NOMO-1 (cell line): ENCODE data around the gene LONP1.
"Not testable (repeated sequence)": the region's sequence is repeated elsewhere in the genome, so short reads cannot be mapped to it uniquely, and the experiment has no call there.

Source experiments
- DNase-seq, 2 experiments: peaks; one replicate each; lab custom pipeline; 2025; ENCODE audit not compliant: unreplicated experiment in 2 of 2; lab: John Stamatoyannopoulos, UW

Gene LONP1

GRCh38 chr19:5719961-5720790 is at the start of gene LONP1, which contains the start of gene CATSPERD:
Gene LONP1, minus strand, starts transcription at chr19:5720146. Its CDS starts 14 bp downstream, at chr19:5720132.
Gene CATSPERD, plus strand, starts transcription at chr19:5720637. Its CDS starts 101 bp downstream, at chr19:5720738.
- peak; percentile 97 to 98 for DNase-seq

- no peak for DNase-seq
Measured at GRCh38 chr19:5767949-5768348, 48.0 kb upstream of the LONP1 start.

GRCh38 chr19:5765220-5765619 is 45.3 kb upstream of the LONP1 start:
- no peak for DNase-seq

GRCh38 chr19:5762608-5763217 is 42.8 kb upstream of the LONP1 start:
- DNase-seq = no peak

- DNase-seq = no peak
Measured at GRCh38 chr19:5753743-5754142, 33.8 kb upstream of the LONP1 start.

- DNase-seq = no peak
Measured at GRCh38 chr19:5751709-5752108, 31.8 kb upstream of the LONP1 start.

GRCh38 chr19:5749505-5749904 is 29.6 kb upstream of the LONP1 start:
- DNase-seq = no peak

GRCh38 chr19:5748920-5749319 is 29.0 kb upstream of the LONP1 start:
- not testable (repeated sequence) for DNase-seq

GRCh38 chr19:5744999-5745398 is 25.1 kb upstream of the LONP1 start:
- not testable (repeated sequence) for DNase-seq

GRCh38 chr19:5743630-5744029 is 23.7 kb upstream of the LONP1 start:
- DNase-seq = no peak

- DNase-seq = no peak
Measured at GRCh38 chr19:5742051-5742450, 22.1 kb upstream of the LONP1 start.

- no peak for DNase-seq
Measured at GRCh38 chr19:5738423-5738822, 18.5 kb upstream of the LONP1 start.

- DNase-seq = not testable (repeated sequence)
Measured at GRCh38 chr19:5733172-5733571, 13.2 kb upstream of the LONP1 start.

GRCh38 chr19:5727453-5728050 is 7.6 kb upstream of the LONP1 start:
- DNase-seq = no peak

GRCh38 chr19:5719274-5719960 is 529 bp downstream of the LONP1 start:
- DNase-seq = peak in 1 of 2 experiments; percentile 7

- DNase-seq = peak; percentile 68 to 85
Measured at GRCh38 chr19:5718579-5719273, 1.2 kb downstream of the LONP1 start.

- DNase-seq = no peak
Measured at GRCh38 chr19:5718037-5718578, 1.8 kb downstream of the LONP1 start.

- no peak for DNase-seq
Measured at GRCh38 chr19:5717215-5717935, 2.6 kb downstream of the LONP1 start.

- DNase-seq = no peak
Measured at GRCh38 chr19:5714816-5715215, 5.1 kb downstream of the LONP1 start.

- DNase-seq = no peak
Measured at GRCh38 chr19:5713228-5713627, 6.7 kb downstream of the LONP1 start.
